ENCODE measurements around the gene ALG14. TPM values are rescaled to one million over a fixed set of nuclear protein-coding genes. Genes with fewer than 3 reads are reported as not detected.
"Not testable (repeated sequence)": the region's sequence is repeated elsewhere in the genome, so short reads cannot be mapped to it uniquely, and the experiment has no call there.

ALG14 gene
- total RNA-seq, 1 donor from 2014 or later, result 2.0 TPM

DNA sequence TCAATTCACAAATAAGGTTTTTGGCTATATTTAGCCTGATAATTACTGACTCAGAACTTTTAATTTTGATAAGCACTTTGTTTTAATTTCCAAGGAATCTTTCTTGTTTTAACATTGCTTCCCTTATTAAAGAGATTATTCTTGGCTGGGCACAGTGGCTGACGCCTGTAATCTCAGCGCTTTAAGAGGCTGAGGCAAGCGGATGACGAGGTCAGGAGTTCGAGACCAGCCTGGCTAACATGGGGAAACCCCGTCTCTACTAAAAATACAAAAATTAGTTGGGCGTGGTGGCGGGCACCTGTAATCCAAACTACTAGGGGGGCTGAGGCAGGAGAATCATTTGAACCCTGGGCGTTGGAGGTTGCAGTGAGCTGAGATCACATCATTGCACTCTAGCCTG lies 13.8 kb downstream of the ALG14 start:
- peak; percentile 51 for DNase-seq (ENCODE audit: missing footprints)
- ATAC-seq, result no peak

DNA sequence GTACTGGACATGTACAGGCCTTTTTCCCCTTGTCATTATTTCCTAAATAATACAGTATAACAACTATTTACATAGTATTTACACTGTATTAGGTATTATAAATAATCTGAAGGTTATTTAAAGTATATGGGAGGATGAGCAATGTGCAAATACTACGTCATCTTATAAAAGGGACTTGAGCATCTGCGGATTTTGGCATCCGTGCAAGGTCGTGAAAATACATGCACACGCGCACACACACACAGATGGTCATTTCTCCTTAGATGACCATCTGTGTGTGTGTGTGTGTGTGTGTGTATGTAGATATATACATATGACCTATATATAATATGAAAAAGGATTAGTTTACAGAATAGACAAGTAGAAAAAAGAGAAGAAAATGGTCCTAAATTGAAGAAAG lies 15.4 kb downstream of the ALG14 start:
- intact Hi-C loops (cut with DNase I), result no loop called here
- no peak for DNase-seq (ENCODE audit: missing footprints)
- ATAC-seq, result no peak

More for the DNA sequence above, 13.8 kb downstream of the ALG14 start:
- intact Hi-C loops (cut with DNase I), result no loop called here

DNA sequence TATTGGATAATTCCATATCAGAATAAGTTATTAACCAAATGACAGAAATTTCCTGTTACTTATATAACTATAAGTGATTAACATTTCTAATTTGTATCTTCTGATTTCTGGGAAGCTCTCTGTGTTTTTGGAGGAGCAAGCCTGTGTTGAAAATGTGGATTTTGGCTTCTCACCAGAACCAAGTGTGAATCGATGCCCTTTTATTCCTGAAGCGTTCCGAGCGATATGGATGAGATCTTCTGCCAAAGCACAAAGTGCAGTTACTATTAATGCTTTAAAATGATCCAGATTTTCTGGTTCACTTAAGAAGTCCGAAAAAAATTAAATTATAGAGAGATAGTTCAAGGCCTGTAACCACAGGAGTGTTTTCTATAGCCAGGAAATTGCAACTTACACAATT lies 22.8 kb downstream of the ALG14 start:
- intact Hi-C loops (cut with DNase I), result no loop called here
- ATAC-seq, result no peak

DNA sequence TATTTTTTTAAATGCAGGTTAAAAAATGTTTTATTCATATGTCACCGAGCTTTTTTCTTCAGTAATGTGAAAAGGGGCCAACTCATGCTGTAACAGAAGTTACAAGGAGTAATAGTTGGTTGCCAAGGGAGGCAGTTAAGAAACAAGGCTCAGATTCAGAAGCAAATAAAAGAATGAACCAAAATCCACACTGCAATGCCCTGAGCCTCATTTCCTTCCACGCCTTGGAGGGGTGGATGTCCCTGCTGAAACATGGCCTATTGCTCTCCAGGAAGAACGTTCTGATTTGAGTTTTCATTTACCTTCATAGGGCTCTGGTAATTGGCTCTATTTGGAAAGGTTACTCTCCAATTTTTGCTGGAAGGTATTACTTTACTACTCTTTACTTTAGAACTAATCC lies 24.4 kb downstream of the ALG14 start:
- no peak for DNase-seq (ENCODE audit: missing footprints)
- intact Hi-C loops (cut with DNase I), result no loop called here
- ATAC-seq, result no peak

More for the DNA sequence above, 22.8 kb downstream of the ALG14 start:
- no peak for DNase-seq (ENCODE audit: missing footprints)

DNA sequence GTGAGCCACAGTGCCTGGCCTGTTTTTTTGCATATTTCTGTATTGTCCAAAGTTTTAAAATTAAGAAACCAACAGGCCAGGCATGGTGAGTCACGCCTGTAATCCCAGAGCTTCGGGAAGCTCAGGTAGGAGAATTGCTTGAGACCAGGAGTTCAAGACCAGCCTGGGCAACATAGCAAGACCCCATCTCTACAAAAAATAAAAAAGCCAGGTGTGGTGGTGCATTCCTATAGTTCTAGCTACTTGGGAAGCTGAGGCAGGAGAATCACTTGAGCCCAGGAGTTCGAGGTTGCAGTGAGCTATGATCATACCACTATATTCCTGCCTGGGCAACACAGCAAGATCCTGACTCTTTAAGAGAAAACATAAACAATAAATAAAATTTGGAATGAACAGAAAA lies 25.1 kb downstream of the ALG14 start:
- DNase-seq (ENCODE audit: missing footprints); intact Hi-C loops (cut with DNase I); ATAC-seq: not testable (repeated sequence)

DNA sequence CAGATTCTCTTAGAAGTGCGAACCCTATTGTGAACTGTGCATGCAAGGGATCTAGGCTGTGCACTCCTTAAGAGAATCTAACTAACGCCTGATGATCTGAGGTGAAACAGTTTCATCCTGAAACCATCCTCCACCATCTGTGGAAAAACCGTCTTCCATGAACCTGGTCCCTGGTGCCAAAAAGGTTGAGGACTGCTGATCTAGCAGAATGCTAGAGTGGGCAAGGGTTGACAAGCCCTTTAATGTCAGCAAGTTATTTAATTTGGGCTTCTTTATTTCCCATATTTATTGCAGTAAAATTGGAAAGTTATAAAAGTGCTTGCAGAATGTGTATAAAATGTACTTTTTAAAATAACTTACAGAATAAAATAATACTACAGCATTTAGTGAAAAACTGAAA lies 26.4 kb downstream of the ALG14 start:
- no peak for DNase-seq (ENCODE audit: missing footprints)
- intact Hi-C loops (cut with DNase I), result no loop called here
- no peak for ATAC-seq

DNA sequence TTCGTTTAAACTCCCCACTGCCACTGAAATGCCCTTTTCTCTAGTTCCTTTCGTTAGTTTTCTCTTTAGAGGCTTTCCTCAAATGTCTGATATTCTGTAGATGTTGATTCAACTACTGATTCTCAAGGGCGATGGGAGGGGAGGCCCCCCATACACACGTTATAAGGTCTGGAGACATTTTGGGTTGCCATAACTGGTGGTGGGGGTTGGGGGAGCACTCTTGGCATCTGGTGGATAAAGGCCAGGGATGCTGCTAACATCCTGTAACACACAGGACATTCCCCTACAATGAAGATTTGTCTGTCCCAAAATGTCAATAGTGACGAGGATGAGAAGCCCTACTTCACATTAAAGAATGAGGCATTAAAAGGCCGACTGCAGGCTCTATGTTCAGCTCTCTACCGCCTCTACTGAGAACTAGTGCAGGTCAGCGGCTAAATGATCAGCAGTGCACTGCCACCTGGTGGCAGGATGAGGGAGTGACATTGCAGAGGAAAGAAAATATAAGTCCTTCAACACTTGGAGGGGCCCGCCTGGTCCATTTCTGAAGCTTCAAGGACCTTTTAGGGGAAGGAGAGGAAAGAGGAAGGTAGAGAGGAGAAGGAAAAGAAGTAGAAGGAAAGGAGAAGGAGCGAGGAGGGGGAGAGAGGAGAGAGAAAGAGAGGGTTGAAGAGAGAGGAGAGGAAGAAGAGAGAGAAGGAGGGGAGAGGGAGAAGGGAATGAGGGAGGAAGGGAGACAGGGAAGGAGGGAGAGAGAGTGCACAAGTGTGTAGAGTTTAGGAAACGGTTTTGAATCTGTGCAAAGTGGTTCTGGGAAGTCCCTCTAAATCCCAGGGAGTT lies 29.4 kb downstream of the ALG14 start:
- DNase-seq (ENCODE audit: missing footprints) (peak; percentile 89), ATAC-seq (peak; percentile 85)
- intact Hi-C loops (cut with DNase I), result loop anchor here (1.0 to 5.0 kb wide), 3 partner anchors 66 to 521 kb away; no protein-coding TSS in a partner anchor

DNA sequence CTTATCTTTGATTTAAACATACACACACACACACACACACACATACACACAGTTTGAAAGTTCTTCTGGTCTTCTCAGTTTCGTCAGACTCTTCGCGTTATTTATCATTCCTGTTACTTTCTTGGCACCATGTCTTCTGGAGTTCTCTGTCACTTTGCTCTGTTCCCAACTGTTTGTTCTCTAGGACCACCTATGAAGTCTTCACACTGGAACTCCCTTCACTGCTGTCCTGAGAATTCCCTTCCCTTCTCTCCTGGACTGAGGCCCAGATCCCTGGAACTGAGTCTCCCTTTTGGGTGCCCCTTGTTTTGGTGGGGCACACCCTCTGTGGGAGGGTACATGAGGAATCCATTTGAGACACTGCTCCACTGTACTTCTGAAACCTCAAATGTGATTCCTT lies 30.5 kb downstream of the ALG14 start:
- no peak for DNase-seq (ENCODE audit: missing footprints)
- peak; percentile 48 for ATAC-seq
- intact Hi-C loops (cut with DNase I), result loop anchor here (5.0 kb wide), 2 partner anchors 65 to 520 kb away; no protein-coding TSS in a partner anchor

DNA sequence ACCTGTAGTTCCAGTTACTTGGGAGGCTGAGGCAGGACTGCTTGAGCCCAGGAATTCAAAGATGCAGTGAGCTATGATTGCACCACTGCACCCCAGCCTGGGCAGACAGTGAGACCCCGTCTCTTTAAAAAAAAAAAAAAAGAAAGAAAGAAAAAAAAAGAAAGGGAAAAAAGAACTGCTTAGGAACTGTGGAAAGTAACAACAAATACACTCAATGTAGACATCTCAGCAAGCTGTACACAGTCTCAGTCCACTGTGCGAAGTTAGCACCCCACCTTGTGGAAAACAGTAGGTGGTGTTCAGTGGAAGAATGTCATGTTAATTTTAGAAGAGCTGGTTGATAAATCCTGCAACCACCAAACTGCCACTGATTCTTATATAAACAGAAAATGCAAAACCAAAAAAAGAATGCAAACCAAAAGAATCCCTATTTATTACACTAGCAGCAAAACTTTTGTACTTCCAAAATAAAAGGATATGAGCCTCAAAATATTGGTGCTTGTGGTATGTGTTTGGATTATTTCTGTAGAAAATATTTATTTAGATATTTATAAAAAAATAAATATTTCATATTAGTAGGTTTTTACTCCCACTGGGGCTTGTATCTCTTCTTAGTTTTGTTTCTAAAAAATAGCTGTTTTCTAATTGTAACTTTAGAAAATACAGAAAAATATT lies 31.1 kb downstream of the ALG14 start:
- intact Hi-C loops (cut with DNase I), result loop anchor here (2.0 to 5.0 kb wide), 3 partner anchors 64 to 519 kb away; partner anchors contain the start of gene CNN3
- DNase-seq (ENCODE audit: missing footprints) (no peak), ATAC-seq (peak; percentile 89)

DNA sequence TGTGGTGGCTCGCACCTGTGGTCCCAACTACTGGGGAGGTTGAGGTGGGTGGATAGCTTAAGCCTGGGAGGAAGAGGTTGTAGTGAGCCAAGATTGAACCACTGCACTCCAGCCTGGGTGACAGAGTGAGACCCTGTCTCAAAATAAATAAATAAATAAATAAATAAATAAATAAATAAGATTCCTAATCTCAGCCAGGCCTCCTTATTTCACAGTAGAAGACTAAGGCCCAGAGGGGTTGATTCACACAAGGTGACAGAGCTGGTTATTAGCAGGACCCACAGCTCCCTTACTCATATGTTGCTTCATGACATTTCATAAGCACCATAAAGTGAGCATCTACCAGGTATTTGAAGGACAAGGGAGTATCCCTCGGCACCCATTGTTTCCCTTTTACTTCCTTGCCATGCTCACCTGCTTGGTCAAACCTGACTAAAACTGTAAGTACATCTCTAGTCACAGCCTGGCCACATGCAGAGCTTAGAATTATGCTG lies 32.7 kb downstream of the ALG14 start:
- intact Hi-C loops (cut with DNase I), result loop anchor here (2.0 to 5.0 kb wide), 3 partner anchors 63 to 518 kb away; partner anchors contain the start of gene CNN3
- ATAC-seq, result no peak
- no peak for DNase-seq (ENCODE audit: missing footprints)

DNA sequence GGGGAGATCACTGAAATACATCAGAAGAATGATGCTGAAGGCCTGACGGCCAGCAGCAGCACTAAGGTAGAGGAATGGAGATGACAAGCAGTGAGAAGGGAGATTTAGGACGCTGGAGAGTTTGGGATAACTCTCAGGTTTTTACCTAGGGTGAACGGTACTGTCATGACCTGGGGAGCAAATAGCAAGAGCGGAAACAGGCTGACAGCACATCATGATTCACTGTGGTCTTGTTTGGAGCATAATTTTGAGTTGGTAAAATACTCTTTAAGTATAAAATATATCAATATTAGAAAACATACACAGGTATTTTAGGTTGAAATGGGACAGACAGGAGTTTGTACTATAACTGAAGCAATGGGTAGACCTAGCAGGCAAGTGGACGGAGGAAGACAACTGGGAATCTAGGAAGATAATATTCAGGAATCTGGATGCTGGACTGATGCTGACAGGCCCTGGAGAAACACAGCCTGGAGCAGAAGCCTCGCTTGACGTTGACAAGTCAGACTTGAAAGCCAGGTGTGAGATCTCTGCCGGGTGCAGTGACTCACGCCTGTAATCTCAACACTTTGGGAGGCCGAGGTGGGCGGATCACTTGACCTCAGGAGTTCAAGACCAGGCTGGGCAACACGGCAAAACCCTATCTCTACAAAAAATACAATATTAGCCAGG lies 33.3 kb downstream of the ALG14 start:
- no peak for DNase-seq (ENCODE audit: missing footprints)
- intact Hi-C loops (cut with DNase I), result loop anchor here (2.0 to 5.0 kb wide), 3 partner anchors 62 to 517 kb away; partner anchors contain the start of gene CNN3
- no peak for ATAC-seq

DNA sequence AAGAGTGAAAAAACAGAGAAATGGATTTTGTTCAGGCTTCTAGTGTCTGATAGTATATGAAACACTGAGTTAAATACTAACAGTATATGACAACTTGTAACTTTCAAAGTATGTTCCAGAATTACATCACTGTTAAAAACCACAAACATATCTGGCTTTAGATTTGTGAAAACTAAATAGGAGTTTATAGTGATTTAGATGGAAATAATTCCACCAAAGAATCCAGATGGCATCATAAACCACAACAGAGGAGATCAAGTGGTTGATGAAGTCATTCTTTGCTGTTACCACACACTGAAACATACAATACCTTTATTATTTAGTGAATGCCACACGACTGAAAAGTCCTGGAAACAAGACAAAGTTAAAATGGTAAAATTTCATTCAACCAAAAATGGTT lies 37.2 kb downstream of the ALG14 start:
- intact Hi-C loops (cut with DNase I), result no loop called here

DNA sequence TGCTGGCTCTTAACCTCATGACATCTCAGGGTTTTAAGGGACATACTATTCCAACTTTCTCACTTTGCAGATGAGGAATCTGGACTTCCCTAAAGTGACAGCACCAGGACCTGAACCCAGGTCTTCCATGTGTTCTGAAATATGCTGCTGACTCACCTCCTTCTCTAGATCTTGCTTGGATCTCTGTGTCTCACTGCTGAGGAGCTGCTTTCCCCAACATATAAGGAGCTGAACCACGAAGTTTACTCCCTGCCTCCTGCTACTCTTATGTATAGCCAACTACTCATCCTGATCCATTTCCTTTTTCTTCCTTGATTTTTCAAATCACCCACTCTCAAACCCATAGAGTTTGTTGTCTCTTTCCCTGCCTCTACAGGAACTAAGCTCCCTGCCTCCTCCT lies 38.2 kb downstream of the ALG14 start:
- ATAC-seq (no peak), DNase-seq (ENCODE audit: missing footprints) (no peak)
- intact Hi-C loops (cut with DNase I), result no loop called here

More for the DNA sequence above, 37.2 kb downstream of the ALG14 start:
- ATAC-seq, result no peak
- DNase-seq (ENCODE audit: missing footprints), result no peak

DNA sequence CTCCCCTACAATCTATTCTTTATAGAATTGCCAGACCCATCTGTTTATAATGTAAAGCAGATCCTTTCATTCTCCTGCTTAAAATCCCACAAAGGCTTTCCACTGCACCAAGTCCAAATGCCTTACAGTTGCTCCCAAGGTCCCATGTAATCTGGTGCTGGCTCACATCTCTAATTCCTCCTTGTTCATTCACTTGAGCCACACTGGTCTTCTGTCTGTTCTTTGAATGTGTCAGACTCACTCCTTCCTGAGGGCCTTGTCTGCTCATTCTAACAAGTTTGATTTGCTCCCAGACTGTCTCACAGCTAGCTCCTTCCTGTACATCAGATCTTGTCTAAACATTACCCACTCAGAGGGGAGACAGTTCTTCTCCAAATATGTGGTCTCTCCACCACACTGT lies 38.9 kb downstream of the ALG14 start:
- ATAC-seq (no peak), DNase-seq (ENCODE audit: missing footprints) (no peak)
- intact Hi-C loops (cut with DNase I), result no loop called here

DNA sequence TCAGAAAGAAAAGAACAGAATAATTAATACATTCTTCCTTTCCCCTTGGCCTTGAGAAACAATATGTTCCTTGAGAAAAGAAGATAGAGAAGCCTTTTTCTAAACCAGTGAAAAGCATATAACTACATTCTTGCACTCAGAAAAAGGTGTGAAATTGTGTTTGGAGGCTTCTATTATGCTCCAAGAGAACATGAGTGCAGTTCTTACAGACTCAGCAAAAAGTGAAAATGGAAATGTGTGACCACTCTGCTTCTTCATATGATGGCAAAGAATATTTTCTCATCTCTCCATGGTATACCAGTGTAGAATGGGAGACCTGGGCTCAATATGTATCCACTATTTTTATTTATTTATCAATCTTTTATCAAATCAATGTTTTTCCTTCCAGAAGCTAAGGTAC lies 43.2 kb downstream of the ALG14 start:
- intact Hi-C loops (cut with DNase I), result no loop called here
- ATAC-seq, result no peak
- DNase-seq (ENCODE audit: missing footprints), result no peak

DNA sequence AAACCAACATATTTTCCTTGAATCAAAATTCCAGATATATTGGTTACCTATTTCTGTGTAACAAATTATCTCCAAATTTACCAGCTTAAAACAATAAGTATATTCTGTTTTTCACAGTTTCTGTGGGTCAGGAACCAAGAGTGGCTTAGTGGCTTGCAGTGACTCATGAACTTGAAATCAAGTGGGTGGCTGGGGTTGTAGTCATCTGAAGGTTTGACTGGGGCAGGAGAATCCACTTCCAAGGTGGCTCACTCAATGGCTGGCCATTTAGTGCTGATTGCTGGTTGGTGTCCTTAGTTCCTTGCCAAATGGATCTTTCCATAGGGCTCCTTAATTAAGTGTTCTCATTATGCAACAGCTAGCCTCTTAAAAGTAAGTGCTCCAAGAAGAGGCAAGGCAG lies 43.8 kb downstream of the ALG14 start:
- DNase-seq (ENCODE audit: missing footprints) (no peak), ATAC-seq (no peak)
- intact Hi-C loops (cut with DNase I), result no loop called here

DNA sequence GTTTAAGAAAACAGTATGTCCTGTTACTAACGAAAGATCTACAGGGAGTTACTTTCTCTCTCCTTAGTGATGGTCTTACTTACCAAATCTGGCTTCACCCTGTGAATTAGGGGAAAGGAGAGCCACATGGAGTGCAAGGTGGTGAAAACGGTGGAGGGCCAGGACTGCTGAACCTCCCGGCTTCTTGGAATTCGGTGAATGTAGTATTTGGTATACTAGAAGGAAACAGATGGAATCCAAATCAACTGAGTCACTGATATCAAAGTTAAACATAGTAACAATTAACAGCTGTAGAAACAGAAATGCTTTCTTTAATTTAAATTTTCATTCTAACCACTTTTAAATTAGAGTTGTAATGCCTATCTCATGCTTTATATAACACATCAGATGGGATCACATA lies 45.7 kb downstream of the ALG14 start:
- intact Hi-C loops (cut with DNase I), result no loop called here
- ATAC-seq (no peak), DNase-seq (ENCODE audit: missing footprints) (no peak)

DNA sequence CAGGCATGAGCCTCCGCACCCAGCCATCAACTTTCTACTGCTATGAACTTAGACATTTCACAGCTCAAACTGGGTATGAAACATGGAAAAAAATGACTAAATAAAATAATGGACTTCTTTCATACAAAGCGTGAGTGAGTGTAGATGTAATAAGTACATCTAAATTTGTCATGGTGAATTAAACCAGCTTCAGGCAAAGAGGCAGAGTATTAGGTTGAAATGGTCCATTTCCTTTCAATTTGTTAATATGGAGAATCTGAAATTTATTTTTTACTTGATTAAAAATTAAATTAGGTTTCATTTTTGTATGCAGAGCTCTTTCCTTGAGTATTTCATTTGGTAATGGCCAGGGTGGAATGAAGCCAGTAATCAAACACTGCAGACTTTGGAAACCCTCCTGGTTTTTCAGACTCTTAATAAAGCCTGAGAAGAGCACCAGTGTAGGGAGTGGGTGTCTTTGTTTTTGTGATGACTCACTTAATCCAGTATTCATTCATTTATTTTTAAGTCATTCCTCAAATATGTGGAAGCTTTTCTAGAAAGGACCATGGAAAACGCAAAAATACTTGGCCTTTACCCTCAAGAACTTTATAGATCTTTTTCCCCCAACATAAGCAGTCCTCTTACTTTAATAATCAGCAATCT lies 49.2 kb downstream of the ALG14 start:
- intact Hi-C loops (cut with DNase I), result loop anchor here (5.0 kb wide), 1 partner anchor 96 kb away; the partner anchor contains the start of gene CNN3
- DNase-seq (ENCODE audit: missing footprints), result no peak

DNA sequence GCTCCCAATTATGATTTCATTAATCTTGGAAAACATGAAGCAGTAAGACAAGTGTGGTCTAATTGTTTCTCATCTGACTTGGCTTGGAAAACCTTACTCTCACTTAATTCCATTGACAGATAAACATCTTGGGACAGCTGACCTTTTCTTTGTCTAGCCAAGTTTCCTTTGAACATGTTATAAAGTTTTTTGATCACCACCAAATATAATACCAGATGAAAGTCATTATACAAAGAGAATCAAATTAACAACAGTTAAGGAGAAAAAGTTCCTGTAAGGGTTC lies 50.2 kb downstream of the ALG14 start:
- intact Hi-C loops (cut with DNase I), result loop anchor here (5.0 kb wide), 1 partner anchor 95 kb away; the partner anchor contains the start of gene CNN3
- no peak for DNase-seq (ENCODE audit: missing footprints)
- ATAC-seq, result no peak

More for the DNA sequence above, 49.2 kb downstream of the ALG14 start:
- ATAC-seq, result peak; percentile 65
